GM18873 (cell line): Measurements from ENCODE around the gene CDKN2A.
A peak's percentile ranks its signal among the peaks of the same experiment; 100 is the strongest.

ENCODE experiments used
- ATAC-seq: cut with Tn5 transposase; IDR thresholded peaks from one replicate; pipeline ENCODE4 v1.9.1; 2021; ENCODE audit warnings: mild to moderate bottlenecking, moderate library complexity, moderate number of reproducible peaks; ENCODE audit not compliant: unreplicated experiment, low FRiP score

Gene CDKN2A

GRCh38 chr9:21958833-21959232 lies 35.4 kb downstream of the CDKN2A start:
- ATAC-seq, result no peak

DNA sequence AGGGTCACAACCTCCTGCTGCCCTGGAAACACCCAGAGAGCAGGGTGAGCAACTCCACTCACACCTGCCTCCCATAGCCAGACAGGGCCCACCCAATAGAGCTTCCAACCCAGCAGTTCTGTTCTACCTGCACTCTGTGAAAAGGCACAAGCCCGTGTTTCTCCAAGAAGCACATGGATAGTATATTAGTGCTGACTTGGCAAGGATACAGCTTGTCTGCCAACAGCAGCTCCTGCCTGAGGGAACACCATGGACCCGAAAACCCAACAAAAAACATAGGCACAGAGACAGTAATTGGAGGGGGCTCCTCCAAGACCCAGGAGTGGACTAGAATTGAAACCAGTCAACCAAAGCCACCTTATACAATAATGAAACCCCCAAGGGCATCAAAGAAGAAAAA lies 48.6 kb downstream of the CDKN2A start:
- ATAC-seq, result no peak

DNA sequence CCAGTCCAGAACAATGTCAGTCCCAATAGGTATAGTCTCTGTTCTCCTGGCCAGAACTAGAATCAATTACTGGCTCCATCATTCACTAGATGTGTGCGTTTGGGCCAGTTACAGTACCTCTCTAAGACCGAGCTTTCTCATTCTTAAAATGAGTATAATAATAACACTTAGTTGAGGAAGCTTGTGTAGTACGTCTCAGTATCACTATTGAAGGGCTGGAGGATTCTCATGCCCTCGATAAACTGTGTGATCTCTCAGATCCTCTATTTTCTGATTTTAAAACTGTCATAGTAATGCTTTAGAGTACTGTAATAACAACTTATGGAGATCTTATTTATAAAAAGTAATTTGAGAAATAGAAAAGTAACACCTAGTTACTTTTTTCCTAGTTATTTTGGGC lies 50.7 kb downstream of the CDKN2A start:
- ATAC-seq, result no peak

DNA sequence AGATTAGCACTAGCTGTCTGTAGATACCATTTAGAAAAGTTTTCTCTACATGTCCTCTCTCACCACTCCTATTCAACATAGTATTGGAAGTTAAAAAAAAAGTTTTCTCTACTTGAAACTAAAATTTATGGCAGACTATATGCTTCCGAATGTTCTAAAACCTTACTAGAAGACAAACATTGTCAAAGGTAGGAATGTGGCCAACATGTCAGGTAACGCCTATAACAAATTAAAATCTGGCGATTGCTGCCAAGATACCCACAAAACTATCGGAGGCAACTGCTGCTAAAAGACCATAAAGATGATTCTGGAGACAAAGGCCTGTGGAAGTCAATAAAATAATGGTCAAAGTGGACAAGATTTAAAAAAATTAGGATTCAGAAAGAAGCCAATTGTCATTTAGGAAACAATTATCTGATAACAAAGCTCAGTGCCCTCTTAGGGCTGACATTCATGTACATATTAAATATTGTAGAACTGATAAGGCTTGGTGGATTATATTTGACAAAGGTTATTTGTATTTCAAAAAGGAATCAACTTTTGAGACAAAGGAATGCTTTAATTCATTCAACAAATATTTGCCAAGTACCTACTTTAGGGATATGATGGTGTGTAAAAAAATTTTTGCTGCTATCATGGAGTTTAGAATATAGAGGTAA lies 52.7 kb downstream of the CDKN2A start:
- ATAC-seq, result no peak

GRCh38 chr9:21936161-21936560 lies 58.0 kb downstream of the CDKN2A start:
- no peak for ATAC-seq

GRCh38 chr9:21935631-21936030 lies 58.6 kb downstream of the CDKN2A start:
- no peak for ATAC-seq

- no peak for ATAC-seq
These were observed 60.3 kb downstream of the CDKN2A start for GRCh38 chr9:21933865-21934264.

GRCh38 chr9:21933281-21933680 lies 60.9 kb downstream of the CDKN2A start:
- no peak for ATAC-seq

DNA sequence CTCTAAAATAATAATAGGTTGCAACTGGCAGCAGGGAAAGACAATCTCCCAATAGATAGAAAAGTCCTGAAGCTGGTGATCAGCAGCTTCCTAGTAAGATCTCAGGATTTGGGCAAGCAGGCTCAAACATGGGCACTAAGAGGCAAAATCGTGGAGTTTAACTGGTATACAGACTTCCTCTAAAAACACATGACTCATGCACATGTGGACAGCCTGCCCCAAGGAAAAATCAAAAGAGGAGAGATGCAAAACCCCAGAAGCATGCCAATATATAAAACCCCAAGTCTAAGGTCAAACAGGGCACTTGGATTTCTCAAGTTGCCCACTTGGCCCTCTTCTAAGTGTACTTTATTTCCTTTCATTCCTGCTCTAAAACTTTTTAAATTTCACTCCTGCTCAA lies 62.8 kb downstream of the CDKN2A start:
- no peak for ATAC-seq

DNA sequence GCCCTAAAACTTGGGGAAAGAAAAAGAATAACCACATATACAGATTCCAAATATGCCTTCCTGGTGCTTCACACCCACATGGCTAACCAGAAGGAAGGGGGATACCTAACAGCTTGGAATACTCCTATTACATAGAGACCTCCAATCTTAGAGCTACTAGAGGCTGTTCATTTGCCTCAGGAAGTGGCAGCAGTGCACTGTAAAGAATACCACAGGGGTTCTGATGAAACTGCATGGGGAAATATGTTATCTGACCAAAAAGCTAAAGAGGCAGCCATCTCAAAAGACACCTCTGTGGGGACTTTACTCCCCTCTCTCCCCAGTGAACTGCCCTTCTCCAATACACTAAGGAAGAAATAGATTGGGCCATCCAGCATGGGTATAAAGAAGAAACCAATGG lies 66.4 kb downstream of the CDKN2A start:
- no peak for ATAC-seq

GRCh38 chr9:21923694-21924093 lies 70.5 kb downstream of the CDKN2A start:
- ATAC-seq, result no peak

GRCh38 chr9:21919377-21920362 lies 74.5 kb downstream of the CDKN2A start:
- peak; percentile 88 for ATAC-seq
